GM19467 (cell line): ENCODE results near the gene ARPC2.
A peak's percentile ranks its signal among the peaks of the same experiment; 100 is the strongest.
"Not testable (repeated sequence)": the region's sequence is repeated elsewhere in the genome, so short reads cannot be mapped to it uniquely, and the experiment has no call there.

Experiments
- ATAC-seq: cut with Tn5 transposase; IDR thresholded peaks from one replicate; pipeline ENCODE4 v1.9.1; 2021; ENCODE audit warnings: mild to moderate bottlenecking, moderate library complexity; ENCODE audit not compliant: unreplicated experiment

ARPC2 gene

GRCh38 chr2:218269900-218270720, 53.1 kb downstream of the ARPC2 start, which contains the start of the genes AAMP and PNKD:
Gene AAMP (minus strand): TSS chr2:218270137. CDS start chr2:218270086, 51 bp downstream.
Gene PNKD (plus strand): TSS chr2:218270519. CDS start chr2:218270536, 17 bp downstream.
- peak; percentile 87 for ATAC-seq

DNA sequence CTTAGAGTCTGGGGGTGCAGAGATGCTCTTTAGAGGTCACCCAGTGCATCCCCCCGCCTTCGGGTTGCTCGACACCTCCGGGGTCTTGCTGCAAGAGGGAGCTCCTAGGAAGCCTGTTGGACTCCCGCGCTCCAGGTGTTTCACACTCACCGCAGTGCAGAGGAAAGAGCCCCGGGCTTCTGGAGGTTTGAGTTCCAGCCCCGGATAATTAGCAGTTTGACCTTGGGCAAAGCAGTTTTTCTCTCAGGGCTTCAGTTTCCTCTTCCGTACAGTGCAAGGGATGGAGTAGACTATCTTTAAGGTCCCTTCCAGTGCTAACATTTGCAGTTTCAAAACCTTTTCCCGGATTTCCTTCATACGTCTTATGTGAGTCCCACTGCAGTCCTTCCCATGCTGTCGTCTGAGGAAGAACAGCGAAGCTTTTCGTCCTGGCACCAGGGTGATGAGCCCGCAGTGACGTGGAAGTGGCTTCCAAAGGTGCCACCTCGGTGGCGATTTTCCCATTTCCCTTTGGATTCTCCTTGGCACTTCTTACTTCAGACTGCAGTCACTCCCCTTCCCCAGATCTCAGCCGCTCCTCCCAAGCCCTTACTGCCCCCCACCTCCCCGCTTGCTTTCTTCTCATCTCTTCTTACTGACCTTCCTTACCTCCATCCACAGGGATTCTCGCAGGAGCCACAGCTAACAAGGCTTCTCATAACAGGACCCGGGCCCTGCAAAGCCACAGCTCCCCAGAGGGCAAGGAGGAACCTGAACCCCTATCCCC, 53.9 kb downstream of the ARPC2 start:
- ATAC-seq: no peak

- no peak for ATAC-seq
Observed at GRCh38 chr2:218271487-218271797, 54.5 kb downstream of the ARPC2 start.

GRCh38 chr2:218271865-218272530, 55.0 kb downstream of the ARPC2 start:
- ATAC-seq: no peak

DNA sequence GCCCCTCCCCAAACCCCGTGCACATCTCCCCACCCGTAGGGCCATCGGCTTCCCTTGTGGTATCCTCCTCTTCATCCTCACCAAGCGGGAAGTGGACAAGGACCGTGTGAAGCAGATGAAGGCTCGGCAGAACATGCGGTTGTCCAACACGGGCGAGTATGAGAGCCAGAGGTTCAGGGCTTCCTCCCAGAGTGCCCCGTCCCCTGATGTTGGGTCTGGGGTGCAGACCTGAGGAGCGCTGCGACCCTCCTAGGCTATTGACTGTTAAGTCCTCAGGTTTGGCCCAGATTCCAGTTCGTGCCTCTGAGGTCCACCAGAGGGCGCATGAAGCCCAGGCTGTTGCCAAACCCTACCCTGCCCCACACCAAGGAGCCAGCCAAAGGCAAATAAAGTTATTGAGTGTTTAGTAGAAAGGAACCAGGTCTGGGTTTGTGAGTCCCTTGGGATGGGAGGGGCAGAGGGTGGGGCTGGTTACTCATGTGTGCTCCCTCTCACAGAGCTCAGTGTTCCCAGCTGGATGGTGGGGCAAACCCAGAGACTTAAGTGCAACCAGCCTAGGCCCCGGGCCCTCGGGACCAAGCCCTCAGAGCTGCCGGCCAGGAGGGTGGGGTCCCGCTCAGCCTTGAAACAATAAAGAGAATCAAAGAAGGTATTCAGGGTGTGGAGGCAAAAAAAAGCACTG, 55.7 kb downstream of the ARPC2 start:
- no peak for ATAC-seq

- ATAC-seq: not testable (repeated sequence)
Observed at GRCh38 chr2:218273214-218273907, 56.4 kb downstream of the ARPC2 start.

GRCh38 chr2:218273908-218274249, 56.9 kb downstream of the ARPC2 start:
- ATAC-seq: no peak

DNA sequence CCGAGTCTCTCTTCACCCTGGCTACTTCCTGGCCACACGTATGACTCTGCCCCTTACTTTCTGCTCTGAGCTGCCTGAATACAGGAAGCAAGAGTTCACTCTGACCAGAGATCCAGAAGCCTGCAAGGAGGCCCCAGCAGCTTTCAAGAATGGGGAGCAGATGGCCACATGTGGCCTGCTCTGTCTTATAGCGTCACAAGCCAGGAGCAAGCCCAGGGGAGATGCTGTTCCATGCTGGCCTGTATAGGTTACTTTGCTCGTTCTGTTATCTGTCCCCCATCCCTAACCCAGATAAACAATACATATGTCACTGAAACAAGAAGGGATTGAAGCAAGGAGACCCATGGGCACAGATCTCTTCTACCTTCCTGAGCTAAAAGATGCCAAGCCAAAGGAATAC, 57.6 kb downstream of the ARPC2 start:
- no peak for ATAC-seq

- ATAC-seq: no peak
Observed at GRCh38 chr2:218275371-218276072, 58.5 kb downstream of the ARPC2 start.

DNA sequence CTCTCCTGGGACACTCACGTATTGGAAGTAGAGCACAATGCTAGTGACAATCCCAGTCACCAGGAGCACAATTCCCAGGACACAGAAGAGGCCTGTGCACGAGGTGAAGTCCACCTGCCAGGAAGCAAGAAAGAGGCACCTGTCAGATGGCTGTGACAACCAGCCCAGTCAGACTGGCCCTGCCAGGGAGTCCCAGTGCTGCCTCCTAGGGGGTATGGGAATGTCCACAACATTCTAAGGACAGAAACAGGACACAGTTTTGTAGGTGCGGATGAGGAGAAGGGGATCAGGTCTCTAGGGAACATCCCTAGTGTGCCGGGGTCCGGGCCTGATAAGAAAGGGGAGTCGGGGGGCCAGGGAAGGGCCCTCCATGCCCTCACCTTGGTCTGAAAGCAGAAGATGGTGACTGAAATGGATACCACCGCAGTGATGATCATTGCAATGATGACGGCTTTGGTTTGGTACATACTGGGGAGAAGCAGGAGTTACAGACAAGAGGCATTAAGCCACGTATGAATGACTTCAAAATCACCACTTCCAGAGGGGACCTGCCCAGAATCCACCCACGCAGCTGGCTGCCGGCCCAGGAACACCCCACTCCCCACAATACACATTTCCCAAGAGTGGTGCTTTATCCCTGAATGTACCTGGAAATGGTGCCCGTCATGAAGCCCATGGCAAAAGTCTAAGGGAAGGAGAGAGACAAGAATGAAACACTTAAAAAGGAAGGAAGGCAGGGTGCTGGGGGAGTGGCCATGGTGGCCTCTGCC, 60.2 kb downstream of the ARPC2 start:
- no peak for ATAC-seq

- no peak for ATAC-seq
Observed at GRCh38 chr2:218277921-218278320, 60.9 kb downstream of the ARPC2 start.

- ATAC-seq: no peak
Observed at GRCh38 chr2:218278531-218279360, 61.8 kb downstream of the ARPC2 start.

- ATAC-seq: no peak
Observed at GRCh38 chr2:218280260-218280870, 63.4 kb downstream of the ARPC2 start.

- ATAC-seq: no peak
Observed at GRCh38 chr2:218281449-218281848, 64.5 kb downstream of the ARPC2 start.

GRCh38 chr2:218282173-218282991, 65.4 kb downstream of the ARPC2 start:
- ATAC-seq: no peak

- peak; percentile 51 for ATAC-seq
Observed at GRCh38 chr2:218284106-218284811, 67.3 kb downstream of the ARPC2 start.
